SW 1271 (cell line): ENCODE data around the gene PPM1F.

Experiments used
- DNase-seq, 2 experiments: peaks; one replicate each; lab custom pipeline; 2025; lab: John Stamatoyannopoulos, UW

PPM1F gene

GRCh38 chr22:21960200-21961126 is 7.8 kb upstream of the PPM1F start:
- DNase-seq, result no peak

GRCh38 chr22:21959274-21960074 is 6.8 kb upstream of the PPM1F start:
- no peak for DNase-seq

GRCh38 chr22:21958360-21959273 is 6.0 kb upstream of the PPM1F start:
- DNase-seq, result no peak

- DNase-seq, result no peak
Measured at GRCh38 chr22:21951931-21952465, 650 bp downstream of the PPM1F start.

GRCh38 chr22:21951062-21951461 is 1.6 kb downstream of the PPM1F start:
- DNase-seq, result no peak

- no peak for DNase-seq
Measured at GRCh38 chr22:21949948-21950347, 2.7 kb downstream of the PPM1F start.

GRCh38 chr22:21949569-21949918 is 3.1 kb downstream of the PPM1F start:
- no peak for DNase-seq

- DNase-seq, result no peak
Measured at GRCh38 chr22:21948824-21949568, 3.7 kb downstream of the PPM1F start.

- no peak for DNase-seq
Measured at GRCh38 chr22:21948390-21948789, 4.3 kb downstream of the PPM1F start.

- DNase-seq, result peak in 1 of 2 experiments; percentile 17
Measured at GRCh38 chr22:21947040-21948014, 5.3 kb downstream of the PPM1F start.

GRCh38 chr22:21946262-21946925 is 6.3 kb downstream of the PPM1F start:
- no peak for DNase-seq

- no peak for DNase-seq
Measured at GRCh38 chr22:21945453-21946261, 7.0 kb downstream of the PPM1F start.

GRCh38 chr22:21944871-21945270 is 7.8 kb downstream of the PPM1F start:
- DNase-seq, result no peak

- DNase-seq, result no peak
Measured at GRCh38 chr22:21943571-21944448, 8.8 kb downstream of the PPM1F start.

- DNase-seq, result peak; percentile 64 to 81
Measured at GRCh38 chr22:21942407-21943343, 10.0 kb downstream of the PPM1F start.

GRCh38 chr22:21941921-21942320 is 10.7 kb downstream of the PPM1F start:
- no peak for DNase-seq
